ENCODE data around the gene RNF183.
A peak's percentile ranks its signal among the peaks of the same experiment; 100 is the strongest.

RNF183 gene

GRCh38 chr9:113302792-113303418 is at the start of gene RNF183:
RNF183 (minus strand) TSS chr9:113303376; CDS start chr9:113298184, 5,192 bp downstream.
- DNase-seq, result no peak

DNA sequence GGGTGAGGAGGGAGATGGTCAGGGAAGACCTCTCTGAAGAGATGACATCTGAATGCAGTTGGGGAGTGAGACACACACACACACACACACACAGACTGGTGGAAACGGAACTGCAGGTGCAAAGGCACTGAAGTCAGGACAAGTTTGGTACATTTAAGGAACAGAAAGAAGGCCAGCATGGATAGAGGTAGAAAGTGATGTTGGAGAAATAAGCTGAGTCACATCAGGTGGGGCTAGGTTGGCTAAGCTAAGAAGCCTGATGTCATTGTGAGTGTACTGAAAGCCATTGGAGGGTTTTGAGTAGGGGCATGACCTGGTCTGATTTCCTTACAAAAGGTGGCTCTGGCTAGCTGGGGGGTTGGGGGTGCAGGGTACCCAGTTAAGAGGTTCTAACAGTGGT is 49.2 kb upstream of the RNF183 start:
- DNase-seq, result no peak

- no peak for DNase-seq
Measured at GRCh38 chr9:113352006-113352405, 48.8 kb upstream of the RNF183 start.

DNA sequence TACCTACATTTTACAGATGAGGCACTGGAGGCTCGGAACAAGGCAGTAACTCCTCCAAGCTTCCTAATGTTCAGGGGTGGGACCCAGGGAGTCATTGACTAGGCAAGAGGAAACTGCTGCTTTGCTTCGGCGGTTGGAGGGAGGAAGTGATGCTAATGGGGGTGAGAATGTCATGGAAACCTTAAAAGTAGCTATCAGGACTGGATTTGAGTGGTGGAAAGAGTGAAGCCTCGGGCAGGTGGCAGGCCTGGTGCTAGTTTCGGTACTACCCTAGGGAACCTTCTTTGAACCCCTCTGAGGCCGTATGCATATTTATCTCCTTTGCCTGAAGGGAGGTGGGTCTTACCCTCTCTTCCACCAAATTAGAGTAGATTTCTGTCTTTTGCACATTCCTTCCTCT is 47.8 kb upstream of the RNF183 start:
- DNase-seq, result peak in 1 of 2 experiments; percentile 22

- no peak for DNase-seq
Measured at GRCh38 chr9:113350107-113350661, 47.0 kb upstream of the RNF183 start.

DNA sequence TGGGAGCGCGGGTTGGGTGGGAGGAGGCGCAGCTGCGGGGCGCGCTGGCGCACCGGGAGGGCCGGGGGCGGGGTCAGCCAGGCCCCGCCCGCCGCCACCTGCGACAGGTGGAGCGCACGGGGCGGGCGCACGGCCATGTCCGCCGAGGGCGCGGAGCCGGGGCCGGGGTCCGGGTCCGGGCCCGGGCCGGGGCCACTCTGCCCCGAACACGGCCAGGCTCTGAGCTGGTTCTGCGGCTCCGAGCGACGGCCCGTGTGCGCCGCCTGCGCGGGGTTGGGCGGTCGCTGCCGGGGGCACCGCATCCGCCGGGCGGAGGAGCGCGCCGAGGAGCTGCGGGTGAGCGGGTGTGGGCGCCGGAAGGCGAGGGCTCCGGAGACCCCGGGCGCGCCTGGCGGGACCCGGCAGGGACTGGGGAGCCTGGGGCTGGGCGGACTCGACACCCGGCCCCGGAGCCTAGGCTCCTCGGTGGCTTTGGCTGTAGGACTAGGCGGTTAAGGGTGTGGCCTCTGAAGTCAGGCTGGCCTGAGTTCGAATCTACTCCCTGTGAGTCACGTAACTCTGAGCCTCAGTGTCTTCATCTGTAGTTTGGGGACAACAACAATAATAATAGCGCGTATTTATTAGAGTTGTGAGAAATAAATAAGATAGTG is 46.4 kb upstream of the RNF183 start, which contains the start of gene BSPRY:
Gene BSPRY, plus strand, starts transcription at position 97 of the 650 bp plus-strand sequence. Its CDS starts 39 bp downstream, at position 136.
- DNase-seq, result peak in 1 of 2 experiments; percentile 23

DNA sequence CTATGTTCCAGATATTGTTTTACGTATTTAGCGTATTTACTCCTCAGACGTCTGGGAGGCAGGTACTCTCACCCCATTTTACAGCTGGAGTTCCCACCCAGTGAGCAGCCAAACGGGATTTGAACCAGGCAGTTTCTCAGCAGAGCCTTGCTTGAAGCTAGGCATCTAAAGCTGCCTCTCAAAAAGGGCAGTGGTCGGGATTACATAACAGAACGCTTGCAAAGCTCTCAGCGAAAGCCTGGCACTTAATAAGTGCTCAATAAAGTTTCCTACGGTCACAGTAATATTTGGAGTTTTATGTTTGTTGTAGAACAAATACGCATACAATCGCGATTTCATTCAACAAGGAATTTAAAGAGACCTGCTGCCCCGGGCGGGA is 45.9 kb upstream of the RNF183 start:
- no peak for DNase-seq

- no peak for DNase-seq
Measured at GRCh38 chr9:113348437-113348836, 45.3 kb upstream of the RNF183 start.

- DNase-seq, result no peak
Measured at GRCh38 chr9:113345671-113346070, 42.5 kb upstream of the RNF183 start.

DNA sequence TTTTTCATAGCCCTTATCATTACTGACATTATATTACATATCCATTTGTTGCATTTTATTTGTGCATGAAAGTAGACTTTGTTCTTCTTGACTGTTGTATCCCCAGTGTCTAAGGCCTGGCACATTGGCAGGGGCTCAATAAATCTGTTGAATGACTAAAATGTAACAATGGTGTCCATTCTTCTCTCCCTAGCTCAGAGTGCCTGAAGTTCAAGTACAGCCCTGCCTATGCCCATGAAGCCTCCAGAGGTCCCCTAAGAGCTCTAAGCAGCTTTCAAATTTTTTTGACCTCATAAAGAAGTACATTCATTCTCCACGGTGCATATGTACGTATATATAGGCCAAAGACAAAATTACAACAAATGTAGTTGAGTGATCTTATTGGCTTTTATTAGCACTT is 42.0 kb upstream of the RNF183 start:
- DNase-seq, result no peak

GRCh38 chr9:113343732-113344231 is 40.6 kb upstream of the RNF183 start:
- no peak for DNase-seq

DNA sequence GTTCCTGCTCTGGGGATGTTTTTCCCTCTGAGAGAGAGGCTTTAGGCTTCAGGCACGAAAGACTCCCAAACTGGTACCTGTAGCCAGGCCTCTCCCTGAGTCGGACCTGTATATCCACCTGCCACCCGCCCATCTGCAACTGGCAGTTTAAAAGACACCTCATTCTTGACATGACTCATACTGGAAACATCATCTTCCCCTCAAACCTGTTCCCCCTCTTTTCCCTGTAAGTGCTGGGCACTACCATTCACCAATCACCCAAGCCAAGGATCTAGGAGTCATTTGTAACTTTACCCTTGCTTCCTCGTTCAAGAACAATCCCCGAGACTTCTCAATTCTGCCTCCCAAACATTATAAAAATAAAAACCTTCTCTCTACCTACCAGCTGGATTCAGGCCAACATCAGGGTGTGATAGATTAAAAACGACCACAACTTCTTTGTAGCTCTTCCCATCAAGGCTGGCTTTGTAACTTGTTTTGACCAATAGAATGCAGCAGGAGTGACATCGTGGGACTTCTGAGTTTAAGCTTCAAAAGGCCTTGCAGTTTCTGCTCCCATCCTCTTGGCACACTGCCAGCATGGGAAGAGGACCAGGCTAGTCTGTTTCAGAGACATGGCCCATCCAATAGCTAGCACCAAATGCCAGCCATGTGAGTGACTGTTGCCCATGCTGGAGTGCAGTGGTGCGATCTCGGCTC is 38.7 kb upstream of the RNF183 start:
- DNase-seq, result no peak

DNA sequence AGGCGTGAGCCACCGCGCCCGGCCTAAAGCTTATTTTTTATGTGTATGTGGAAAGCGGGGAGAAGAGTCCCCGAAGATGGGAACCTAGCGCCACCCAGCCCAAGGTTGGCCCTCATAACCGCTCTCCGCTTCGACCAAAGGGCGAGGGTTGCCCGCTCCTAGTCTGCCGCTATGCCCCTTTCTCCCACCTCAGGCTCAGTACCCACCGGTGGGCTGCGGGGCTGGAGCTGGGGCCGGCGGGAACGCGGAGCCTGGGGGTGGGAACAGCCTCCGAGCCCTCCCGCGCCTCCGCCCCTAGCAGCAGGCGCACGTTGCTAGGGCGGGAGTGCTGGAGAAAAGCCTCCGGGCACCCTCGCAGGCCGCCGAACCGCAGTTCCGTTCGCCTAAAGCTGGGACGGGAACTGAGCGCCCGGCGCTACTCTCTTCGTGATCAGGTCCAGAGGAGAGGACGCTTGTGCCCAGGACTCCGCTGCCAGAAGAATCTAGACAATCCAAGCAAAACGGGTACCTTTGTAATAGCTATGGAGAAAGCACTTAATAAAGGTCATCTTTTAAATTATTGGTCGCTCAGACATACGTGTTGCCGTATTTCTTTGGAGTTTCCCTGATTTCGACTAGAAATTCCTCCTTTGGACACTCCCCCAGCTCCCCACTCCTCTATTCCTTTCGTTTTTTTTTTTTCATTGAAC is 37.0 kb upstream of the RNF183 start, which contains the start of gene WDR31:
Gene WDR31, minus strand, starts transcription at position 265 of the 689 bp plus-strand sequence. CDS start 8,253 bp downstream, outside the sequence.
- peak; percentile 78 to 82 for DNase-seq

- no peak for DNase-seq
Measured at GRCh38 chr9:113337714-113338113, 34.5 kb upstream of the RNF183 start.

DNA sequence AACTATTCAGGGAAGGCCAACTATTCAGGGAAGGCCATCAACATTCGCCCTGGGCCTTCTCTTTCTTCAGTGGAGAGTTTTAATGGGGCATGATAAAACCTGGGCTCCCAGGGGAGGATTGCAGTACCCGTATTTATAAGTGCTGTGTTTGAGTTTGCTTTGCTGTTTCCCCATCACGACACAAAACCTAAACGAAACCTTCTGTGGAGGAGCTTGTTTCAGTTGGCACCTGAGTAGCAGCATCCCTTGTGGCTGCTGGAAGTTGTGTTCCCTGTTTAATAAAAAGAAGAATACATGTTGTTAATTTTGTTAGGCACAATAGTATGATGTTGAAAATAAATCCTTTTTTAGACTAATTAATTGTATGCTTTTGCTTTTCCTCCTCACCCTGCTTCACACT is 28.6 kb upstream of the RNF183 start:
- no peak for DNase-seq

DNA sequence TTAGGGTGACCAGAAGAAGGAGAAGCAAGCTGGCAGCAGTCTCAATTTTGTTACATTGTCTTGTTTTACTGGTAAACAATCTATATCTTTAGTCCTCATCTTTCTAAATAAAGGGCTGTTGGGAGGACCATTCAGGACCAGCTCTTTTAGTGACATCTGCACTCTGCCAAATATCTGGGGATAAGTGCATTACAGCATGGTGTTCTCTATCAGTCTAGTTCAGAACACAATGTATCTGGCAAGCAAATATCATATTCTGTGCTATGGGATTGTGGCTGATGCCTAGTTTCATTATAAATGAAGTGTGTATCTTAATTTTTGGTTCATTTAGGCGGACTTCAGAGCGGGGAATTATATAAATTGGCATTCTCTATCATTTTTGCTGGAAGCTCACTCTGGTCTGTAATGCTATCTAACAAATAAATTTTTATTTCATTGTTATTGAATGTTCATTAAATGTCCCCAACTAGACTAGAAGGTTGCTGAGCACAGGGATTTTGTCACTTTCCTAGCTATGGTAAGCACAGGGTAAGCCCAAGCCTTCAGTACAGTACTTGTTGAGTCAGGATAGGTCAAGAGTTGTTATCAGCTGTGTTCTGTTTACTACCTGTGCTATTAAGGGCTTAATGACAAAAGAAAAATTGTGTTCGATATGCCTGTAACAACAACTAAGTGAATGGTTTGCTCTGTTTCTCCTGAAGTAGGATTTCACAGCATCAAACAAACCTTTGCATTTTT is 25.0 kb upstream of the RNF183 start:
- DNase-seq, result no peak

GRCh38 chr9:113326230-113326629 is 23.1 kb upstream of the RNF183 start:
- DNase-seq, result no peak

GRCh38 chr9:113322671-113323070 is 19.5 kb upstream of the RNF183 start:
- no peak for DNase-seq

GRCh38 chr9:113320051-113320450 is 16.9 kb upstream of the RNF183 start:
- DNase-seq, result no peak

GRCh38 chr9:113319054-113319453 is 15.9 kb upstream of the RNF183 start:
- DNase-seq, result no peak

- DNase-seq, result no peak
Measured at GRCh38 chr9:113317777-113318176, 14.6 kb upstream of the RNF183 start.

DNA sequence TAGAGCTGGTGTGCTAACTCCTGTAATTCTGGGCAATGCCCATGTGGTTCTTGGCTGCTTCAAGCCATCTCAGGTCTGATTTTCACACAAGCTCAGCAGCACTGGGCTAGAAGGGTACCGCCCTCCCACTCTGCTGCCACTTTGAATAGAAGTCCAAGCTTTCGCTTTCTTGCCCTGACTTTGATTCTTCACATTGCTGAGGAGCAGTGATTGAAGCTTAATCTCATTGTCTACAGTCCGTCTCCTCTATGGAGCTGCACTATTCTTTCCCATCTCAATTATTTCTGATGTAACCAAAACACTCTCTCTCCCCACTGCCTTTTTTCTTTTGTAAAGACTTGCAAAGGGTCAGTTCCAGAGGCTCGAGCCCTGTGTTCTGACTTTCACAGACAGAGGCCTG is 12.9 kb upstream of the RNF183 start:
- DNase-seq, result no peak
